ENCODE measurements around the gene HTT.

HTT gene

DNA sequence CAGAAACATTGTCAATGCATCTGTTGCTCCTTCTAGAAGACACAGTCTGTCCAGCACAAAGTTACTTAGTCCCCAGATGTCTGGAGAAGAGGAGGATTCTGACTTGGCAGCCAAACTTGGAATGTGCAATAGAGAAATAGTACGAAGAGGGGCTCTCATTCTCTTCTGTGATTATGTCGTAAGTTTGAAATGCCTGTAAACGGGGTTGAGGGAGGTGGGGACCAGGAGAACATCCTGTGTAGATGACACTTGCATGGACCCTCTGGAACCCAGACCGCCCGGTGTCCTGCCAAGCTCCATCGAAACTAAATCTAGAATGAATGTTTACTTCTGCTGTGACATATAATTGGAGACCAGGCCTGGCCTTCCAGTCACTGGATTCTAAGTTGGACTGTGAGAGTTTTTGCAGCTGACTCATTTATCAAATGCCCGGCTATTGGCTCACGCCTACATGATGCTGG is 129.5 kb downstream of the HTT start:
- peaks cover 75% of the 10 kb centered on the region for H3K36me3 ChIP-seq (ENCODE audit: control insufficient read depth, low read length)
- no peak overlapping the region for H3K27ac ChIP-seq (ENCODE audit: low read depth, low read length)
- H3K4me1 ChIP-seq (ENCODE audit: control insufficient read depth, low read length) = peaks cover 29% of the 10 kb centered on the region

DNA sequence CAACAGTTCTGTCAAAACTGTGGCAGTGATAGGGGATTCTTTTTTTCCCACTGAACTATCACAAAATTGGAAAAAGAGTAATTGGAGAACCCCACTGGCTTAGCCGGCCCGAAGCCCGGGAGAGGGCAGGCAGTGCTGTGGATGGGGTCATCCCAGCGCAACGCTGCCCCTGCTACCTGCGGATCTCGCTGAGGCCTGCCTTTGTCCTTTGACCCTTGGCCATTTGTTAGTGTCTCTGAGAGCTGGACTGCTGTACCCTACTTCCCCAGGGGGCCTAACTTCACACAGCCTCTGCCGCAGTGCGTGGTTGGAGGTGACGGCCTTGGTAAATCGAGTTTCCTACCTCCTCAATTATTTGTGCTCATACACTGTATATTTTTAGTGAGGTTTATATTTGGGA is 131.5 kb downstream of the HTT start:
- no peak overlapping the region for H3K27ac ChIP-seq (ENCODE audit: low read depth, low read length)
- H4K20me1 ChIP-seq (ENCODE audit: control insufficient read depth, insufficient read depth, low read depth, low read length) = no peaks in the 10 kb centered on the region
- TF ChIP-seq, protein P1, sequence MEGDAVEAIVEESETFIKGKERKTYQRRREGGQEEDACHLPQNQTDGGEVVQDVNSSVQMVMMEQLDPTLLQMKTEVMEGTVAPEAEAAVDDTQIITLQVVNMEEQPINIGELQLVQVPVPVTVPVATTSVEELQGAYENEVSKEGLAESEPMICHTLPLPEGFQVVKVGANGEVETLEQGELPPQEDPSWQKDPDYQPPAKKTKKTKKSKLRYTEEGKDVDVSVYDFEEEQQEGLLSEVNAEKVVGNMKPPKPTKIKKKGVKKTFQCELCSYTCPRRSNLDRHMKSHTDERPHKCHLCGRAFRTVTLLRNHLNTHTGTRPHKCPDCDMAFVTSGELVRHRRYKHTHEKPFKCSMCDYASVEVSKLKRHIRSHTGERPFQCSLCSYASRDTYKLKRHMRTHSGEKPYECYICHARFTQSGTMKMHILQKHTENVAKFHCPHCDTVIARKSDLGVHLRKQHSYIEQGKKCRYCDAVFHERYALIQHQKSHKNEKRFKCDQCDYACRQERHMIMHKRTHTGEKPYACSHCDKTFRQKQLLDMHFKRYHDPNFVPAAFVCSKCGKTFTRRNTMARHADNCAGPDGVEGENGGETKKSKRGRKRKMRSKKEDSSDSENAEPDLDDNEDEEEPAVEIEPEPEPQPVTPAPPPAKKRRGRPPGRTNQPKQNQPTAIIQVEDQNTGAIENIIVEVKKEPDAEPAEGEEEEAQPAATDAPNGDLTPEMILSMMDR (IDR thresholded peaks at IDR 0.05; ENCODE audit: low read depth, low read length, poor library complexity, severe bottlenecking) = no peak
- TF ChIP-seq EZH2phosphoT487 (IDR thresholded peaks at IDR 0.05; ENCODE audit: borderline replicate concordance, low read length) = no peak
- no peaks in the 10 kb centered on the region for H3K79me2 ChIP-seq (ENCODE audit: control insufficient read depth, low read length)
- no peak overlapping the region for H3K4me2 ChIP-seq (ENCODE audit: low read length)
- 0 out of 2 replicates have a peak, but pooled peaks cover 4% of the 10 kb centered on the region for H3F3A ChIP-seq (ENCODE audit: control insufficient read depth, insufficient read depth)
- H3K9me3 ChIP-seq (ENCODE audit: control insufficient read depth, insufficient read depth, low read length) = no peaks in the 10 kb centered on the region
- H3K27me3 ChIP-seq (ENCODE audit: control insufficient read depth, low read length) = no peaks in the 10 kb centered on the region
- peaks cover 74% of the 10 kb centered on the region for H3K36me3 ChIP-seq (ENCODE audit: control insufficient read depth, low read length)
- no peak overlapping the region for H3K4me3 ChIP-seq (ENCODE audit: low read length)
- H3K4me1 ChIP-seq (ENCODE audit: control insufficient read depth, low read length) = peaks cover 20% of the 10 kb centered on the region
- H3K9me2 ChIP-seq (replicated peaks; ENCODE audit: control insufficient read depth, low read length) = no peaks in the 10 kb centered on the region

More for the DNA sequence above, 129.5 kb downstream of the HTT start:
- no peaks in the 10 kb centered on the region for H3K9me2 ChIP-seq (replicated peaks; ENCODE audit: control insufficient read depth, low read length)
- no peaks in the 10 kb centered on the region for H3K9me3 ChIP-seq (ENCODE audit: control insufficient read depth, insufficient read depth, low read length)
- no peak for TF ChIP-seq EZH2phosphoT487 (IDR thresholded peaks at IDR 0.05; ENCODE audit: borderline replicate concordance, low read length)
- TF ChIP-seq, protein P1 (IDR thresholded peaks at IDR 0.05; ENCODE audit: low read depth, low read length, poor library complexity, severe bottlenecking) = no peak
- no peak overlapping the region for H3K4me2 ChIP-seq (ENCODE audit: low read length)
- H3K27me3 ChIP-seq (ENCODE audit: control insufficient read depth, low read length) = no peaks in the 10 kb centered on the region
- H3K4me3 ChIP-seq (ENCODE audit: low read length) = no peak overlapping the region
- no peaks in the 10 kb centered on the region for H4K20me1 ChIP-seq (ENCODE audit: control insufficient read depth, insufficient read depth, low read depth, low read length)
- 0 out of 2 replicates have a peak, but pooled peaks cover 4% of the 10 kb centered on the region for H3F3A ChIP-seq (ENCODE audit: control insufficient read depth, insufficient read depth)
- H3K79me2 ChIP-seq (ENCODE audit: control insufficient read depth, low read length) = no peaks in the 10 kb centered on the region

DNA sequence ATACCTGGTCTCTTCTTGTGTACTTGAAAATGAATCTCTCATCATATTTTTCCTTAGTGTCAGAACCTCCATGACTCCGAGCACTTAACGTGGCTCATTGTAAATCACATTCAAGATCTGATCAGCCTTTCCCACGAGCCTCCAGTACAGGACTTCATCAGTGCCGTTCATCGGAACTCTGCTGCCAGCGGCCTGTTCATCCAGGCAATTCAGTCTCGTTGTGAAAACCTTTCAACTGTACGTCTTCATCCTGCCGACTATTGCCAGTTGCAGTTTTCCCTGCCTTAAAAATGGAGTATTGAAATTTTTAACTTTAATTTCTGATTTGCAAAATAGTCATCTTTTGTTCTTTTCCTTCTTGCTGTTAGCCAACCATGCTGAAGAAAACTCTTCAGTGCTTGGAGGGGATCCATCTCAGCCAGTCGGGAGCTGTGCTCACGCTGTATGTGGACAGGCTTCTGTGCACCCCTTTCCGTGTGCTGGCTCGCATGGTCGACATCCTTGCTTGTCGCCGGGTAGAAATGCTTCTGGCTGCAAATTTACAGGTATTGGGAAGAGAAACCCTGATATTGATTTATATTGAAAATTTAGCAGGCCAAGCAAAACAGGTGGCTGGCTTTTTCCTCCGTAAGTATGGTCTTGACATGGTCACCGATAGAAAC is 132.1 kb downstream of the HTT start:
- Histone ChIP-seq H3K4me3 (ENCODE audit: low read length) (no peak overlapping the region), H3K79me2 (ENCODE audit: control insufficient read depth, low read length) (no peaks in the 10 kb centered on the region), H3K36me3 (ENCODE audit: control insufficient read depth, low read length) (peaks cover 76% of the 10 kb centered on the region), H3F3A (ENCODE audit: control insufficient read depth, insufficient read depth) (0 out of 2 replicates have a peak, but pooled peaks cover 4% of the 10 kb centered on the region), H3K27ac (ENCODE audit: low read depth, low read length) (no peak overlapping the region), H3K27me3 (ENCODE audit: control insufficient read depth, low read length) (no peaks in the 10 kb centered on the region), H3K4me1 (ENCODE audit: control insufficient read depth, low read length) (peaks cover 15% of the 10 kb centered on the region), H4K20me1 (ENCODE audit: control insufficient read depth, insufficient read depth, low read depth, low read length) (no peaks in the 10 kb centered on the region), H3K9me3 (ENCODE audit: control insufficient read depth, insufficient read depth, low read length) (no peaks in the 10 kb centered on the region), H3K9me2 (replicated peaks; ENCODE audit: control insufficient read depth, low read length) (no peaks in the 10 kb centered on the region), H3K4me2 (ENCODE audit: low read length) (no peak overlapping the region)
- TF ChIP-seq, protein P1 (IDR thresholded peaks at IDR 0.05; ENCODE audit: low read depth, low read length, poor library complexity, severe bottlenecking) = no peak
- TF ChIP-seq EZH2phosphoT487 (IDR thresholded peaks at IDR 0.05; ENCODE audit: borderline replicate concordance, low read length) = no peak
